Left ventricle myocardium superior (tissue), 1 donor: Measurements from ENCODE around the gene ANKH. TPM values are rescaled to one million over a fixed set of nuclear protein-coding genes. Genes with fewer than 3 reads are reported as not detected.

Experiments
- ATAC-seq: fragments of 200-7000 bp; cut with Tn5 transposase; one replicate; pipeline ENCODE4 v1.9.1; 2020; ENCODE audit warnings: mild to moderate bottlenecking, moderate library complexity
- DNase-seq: peaks from one replicate; pipeline ENCODE4 v3.0.0-alpha.2; 2020
- intact Hi-C: fragments of 100-400 bp; cut with micrococcal nuclease; formaldehyde crosslinking; loops from one replicate; pipeline ENCODE4 v1.11.0; 2022
- total RNA-seq: library from RNA; stranded (reverse); fragmentation: NEBNext Ultra II Directional; extraction: Animal tissue kit (Norgen Biotek cat#: 25700); gene quantifications from one replicate; pipeline ENCODE4 v1.2.1, GENCODE V29; 2021
- donor health status: DM: no; HTN: yes; CAD: no; lungs with severe emphysema.

The ANKH gene
- total RNA-seq, 1 donor from 2014 or later = 166 TPM

GRCh38 chr5:14732991-14733390, 138.6 kb downstream of the ANKH start:
- ATAC-seq (no peak), DNase-seq (no peak)
- intact Hi-C loops = no loop called here

- peak; percentile 25 for ATAC-seq
- no peak for DNase-seq
- intact Hi-C loops = no loop called here
These were observed 140.7 kb downstream of the ANKH start for GRCh38 chr5:14730881-14731280.

GRCh38 chr5:14730466-14730865, 141.1 kb downstream of the ANKH start:
- intact Hi-C loops = no loop called here
- no peak for ATAC-seq
- DNase-seq = no peak

GRCh38 chr5:14729448-14730385, 141.9 kb downstream of the ANKH start:
- ATAC-seq (no peak), DNase-seq (no peak)
- intact Hi-C loops = loop anchor here (5.0 kb wide), 1 partner anchor 273 kb away; no protein-coding TSS in a partner anchor

- DNase-seq (no peak), ATAC-seq (no peak)
- intact Hi-C loops = loop anchor here (5.0 kb wide), 1 partner anchor 274 kb away; no protein-coding TSS in a partner anchor
These were observed 143.1 kb downstream of the ANKH start for GRCh38 chr5:14728459-14728938.

GRCh38 chr5:14727928-14728458, 143.6 kb downstream of the ANKH start:
- DNase-seq (no peak), ATAC-seq (no peak)
- intact Hi-C loops = loop anchor here (5.0 kb wide), 1 partner anchor 274 kb away; no protein-coding TSS in a partner anchor

- intact Hi-C loops = loop anchor here (5.0 kb wide), 1 partner anchor 275 kb away; no protein-coding TSS in a partner anchor
- DNase-seq (peak; percentile 85), ATAC-seq (peak; percentile 73)
These were observed 144.1 kb downstream of the ANKH start for GRCh38 chr5:14727428-14727865.

- ATAC-seq (peak; percentile 53), DNase-seq (no peak)
- intact Hi-C loops = loop anchor here (5.0 kb wide), 1 partner anchor 276 kb away; no protein-coding TSS in a partner anchor
These were observed 145.3 kb downstream of the ANKH start for GRCh38 chr5:14726066-14726838.

GRCh38 chr5:14724633-14725032, 146.9 kb downstream of the ANKH start:
- no peak for ATAC-seq
- intact Hi-C loops = loop anchor here (5.0 kb wide), 1 partner anchor 278 kb away; no protein-coding TSS in a partner anchor
- DNase-seq = no peak

- no peak for ATAC-seq
- intact Hi-C loops = no loop called here
- no peak for DNase-seq
These were observed 147.9 kb downstream of the ANKH start for GRCh38 chr5:14723701-14724132.

GRCh38 chr5:14722923-14723322, 148.7 kb downstream of the ANKH start:
- intact Hi-C loops = no loop called here
- no peak for DNase-seq
- ATAC-seq = no peak

- ATAC-seq (no peak), DNase-seq (no peak)
- intact Hi-C loops = no loop called here
These were observed 149.5 kb downstream of the ANKH start for GRCh38 chr5:14721990-14722656.

GRCh38 chr5:14720236-14720923, 151.2 kb downstream of the ANKH start:
- ATAC-seq = no peak
- intact Hi-C loops = no loop called here
- no peak for DNase-seq

- intact Hi-C loops = no loop called here
- ATAC-seq (no peak), DNase-seq (no peak)
These were observed 152.8 kb downstream of the ANKH start for GRCh38 chr5:14718778-14719177.

- intact Hi-C loops = no loop called here
- DNase-seq (no peak), ATAC-seq (no peak)
These were observed 154.5 kb downstream of the ANKH start for GRCh38 chr5:14716755-14717752.

- ATAC-seq (no peak), DNase-seq (no peak)
- intact Hi-C loops = no loop called here
These were observed 156.1 kb downstream of the ANKH start for GRCh38 chr5:14715481-14715880.

GRCh38 chr5:14714706-14715105, 156.9 kb downstream of the ANKH start:
- DNase-seq (no peak), ATAC-seq (peak; percentile 65)
- intact Hi-C loops = no loop called here
